Right lobe of liver (tissue), 6 donors: Measurements from ENCODE around the gene EPS8L1. TPM values are rescaled to one million over a fixed set of nuclear protein-coding genes. Genes with fewer than 3 reads are reported as not detected.

Source experiments
- ATAC-seq, 4 donors: fragments of 200-7000 bp; cut with Tn5 transposase; one replicate each; pipeline ENCODE4 v1.9.1; 2020; ENCODE audit warnings: mild to moderate bottlenecking in 4 of 4, moderate library complexity in 4 of 4
- DNase-seq, 3 donors: peaks; one replicate each; pipeline ENCODE4 v3.0.0-alpha.2; 2020
- H3K27ac ChIP-seq, 3 donors: fragments of 200-600 bp; one replicate each; pipeline ENCODE4 v1.8.0; 2022
- H3K27me3 ChIP-seq, 2 donors: fragments of 200-600 bp; one replicate each; pipeline ENCODE4 v1.8.0; 2022
- H3K36me3 ChIP-seq, 4 donors: fragments of 200-600 bp; sonication (generic) in 1 of 4; one replicate each; pipeline versions ENCODE4 v1.5.1 to v1.8.0; 2017 to 2022; ENCODE audit warnings: control low read depth in 1 of 4
- H3K4me1 ChIP-seq, 4 donors: fragments of 200-600 bp; sonication (generic) in 1 of 4; one replicate each; pipeline versions ENCODE4 v1.5.1 to v1.8.0; 2017 to 2022; ENCODE audit warnings: control low read depth in 1 of 4
- H3K4me3 ChIP-seq, 3 donors: fragments of 200-600 bp; one replicate each; pipeline ENCODE4 v1.8.0; 2022
- H3K9me3 ChIP-seq, 4 donors: fragments of 200-600 bp; sonication (generic) in 1 of 4; one replicate each; pipeline versions ENCODE4 v1.5.1 to v1.8.0; 2017 to 2022; ENCODE audit warnings: control low read depth in 1 of 4
- CTCF ChIP-seq, 4 donors: fragments of 200-600 bp in 3 of 4; fragments of 450-650 bp in 1 of 4; IDR thresholded peaks; one replicate each; pipeline versions ENCODE4 v1.5.1 to v1.8.0; 2016 to 2022; ENCODE audit warnings: antibody characterized with exemption in 4 of 4, mild to moderate bottlenecking in 2 of 4
- POLR2A ChIP-seq: fragments of 450-650 bp; IDR thresholded peaks from one replicate; pipeline ENCODE4 v1.6.1; 2017; ENCODE audit warnings: antibody characterized with exemption, mild to moderate bottlenecking
- WGBS: methylation state at CpG from one replicate; pipeline ENCODE4 v1.1.6; 2018; ENCODE audit warnings: low coverage, low lambda C conversion rate; ENCODE audit not compliant: insufficient coverage; ENCODE audit errors: missing lambda C conversion rate; 5-methylcytosine and 5-hydroxymethylcytosine counted together
- intact Hi-C, 2 donors: fragments of 100-400 bp; cut with DNase I; formaldehyde crosslinking; loops; one replicate each; pipeline versions ENCODE4 v1.11.2 to v1.14.1; 2022
- total RNA-seq, 6 experiments: library from RNA; depleted of rRNA in 2 of 6; stranded (reverse); fragments of >200 nt in 2 of 6; fragmentation: NEBNext Ultra II Directional in 3 of 6; extraction: Animal tissue kit (Norgen Biotek cat#: 25700) in 3 of 6; gene quantifications; one replicate each; pipeline versions ENCODE4 v1.1.0 to v1.2.4, GENCODE V29; 2016 to 2023
- donor health status: DM: no; HTN: yes; CAD: no.
- donor health status: DM: no; HTN: no; CAD: no.
- donor health status: DM: no; HTN: no; CAD: no.
- donor health status: DM: no; HTN: yes; CAD: no.
- donor health status: DM: no; HTN: yes; CAD: no.

Gene EPS8L1
- total RNA-seq, 6 experiments from 2014 or later, result 0.49 to 2.4 (median 1.2) TPM

DNA sequence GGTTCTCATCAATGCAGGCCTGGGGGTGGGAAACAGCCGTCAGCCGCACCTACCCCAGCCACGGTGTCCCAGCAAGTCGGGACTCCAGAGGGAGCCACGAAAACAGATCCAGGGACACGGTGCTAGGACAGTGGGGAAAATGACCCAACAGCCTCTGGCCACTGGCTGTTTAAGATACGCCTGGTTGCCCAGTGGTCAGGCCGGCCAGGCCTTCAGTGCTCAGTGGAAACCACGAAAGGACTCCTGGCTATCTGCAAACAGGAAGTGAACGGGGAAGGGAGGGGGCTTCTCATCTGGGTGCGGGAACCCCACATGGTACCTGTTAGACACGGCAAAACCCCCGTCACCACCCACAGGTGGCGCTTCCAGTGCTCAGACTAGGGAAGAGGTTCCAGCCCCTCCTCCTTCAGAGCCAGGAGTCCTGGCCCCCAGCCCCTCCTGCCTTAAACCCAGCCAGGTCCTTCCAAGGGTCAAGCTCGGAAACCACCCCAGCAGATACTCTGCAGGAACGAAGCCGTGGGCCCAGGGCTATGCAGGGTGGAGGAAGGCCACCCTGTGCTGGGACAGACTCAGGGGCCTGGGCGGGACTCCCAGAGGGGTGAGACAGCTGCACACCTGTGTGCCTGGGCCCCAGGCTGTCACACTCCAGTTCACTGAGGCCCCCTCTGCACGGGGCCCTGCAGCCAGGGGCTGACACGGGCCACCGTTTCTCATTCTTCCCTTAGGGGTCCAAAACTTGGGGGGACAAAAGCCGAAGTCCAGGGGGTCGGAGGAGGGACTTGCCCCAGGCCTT, 37.3 kb downstream of the EPS8L1 start:
- no peaks in the 10 kb centered on the region for H3K27me3 ChIP-seq
- intact Hi-C loops, result no loop called here
- H3K36me3 ChIP-seq, result peaks cover 0 to 2% (median 0%) of the 10 kb centered on the region in 4 donors
- peaks cover 0 to 15% (median 7%) of the 10 kb centered on the region in 4 donors for H3K4me1 ChIP-seq
- no peak overlapping the region for H3K4me3 ChIP-seq
- WGBS, result 90% methylated on average over 8 of the region's 23 CpGs
- H3K9me3 ChIP-seq, result no peaks in the 10 kb centered on the region
- no peak for ATAC-seq
- no peak for TF ChIP-seq CTCF (IDR thresholded peaks at IDR 0.05)
- TF ChIP-seq POLR2A, result no peak
- DNase-seq, result peak in 1 of 3 donors; percentile 52
- H3K27ac ChIP-seq, result peak overlapping the region in 1 of 3 donors; percentile 31

DNA sequence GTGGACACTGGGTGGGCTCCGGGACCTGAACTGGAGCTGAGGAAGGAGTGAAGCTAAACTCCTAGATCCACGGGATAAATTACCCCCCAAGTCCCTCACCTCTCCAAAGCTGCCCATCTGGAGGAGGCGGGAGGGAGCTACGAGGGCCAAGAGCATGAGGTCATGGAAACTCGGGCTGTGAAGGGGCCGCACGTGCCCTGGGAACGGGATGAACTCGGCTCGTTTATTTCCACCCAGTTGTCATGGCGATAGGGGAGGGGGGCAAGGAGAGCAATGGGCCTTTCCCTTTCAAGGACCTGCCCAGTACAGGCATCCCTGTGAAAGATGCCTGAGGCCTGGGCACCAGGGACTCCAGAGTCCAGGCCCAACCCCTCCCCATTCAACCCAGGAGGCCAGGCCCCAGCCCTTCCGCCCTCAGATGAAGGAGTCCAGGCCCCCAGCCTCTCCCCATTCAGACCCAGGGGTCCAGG, 37.9 kb downstream of the EPS8L1 start:
- peak overlapping the region in 1 of 3 donors; percentile 31 for H3K27ac ChIP-seq
- intact Hi-C loops, result no loop called here
- peaks cover 0 to 2% (median 0%) of the 10 kb centered on the region in 4 donors for H3K36me3 ChIP-seq
- no peak overlapping the region for H3K4me3 ChIP-seq
- DNase-seq (peak in 1 of 3 donors; percentile 55), ATAC-seq (no peak)
- TF ChIP-seq POLR2A, result no peak
- TF ChIP-seq CTCF (IDR thresholded peaks at IDR 0.05), result no peak
- peaks cover 0 to 18% (median 7%) of the 10 kb centered on the region in 4 donors for H3K4me1 ChIP-seq
- H3K27me3 ChIP-seq, result no peaks in the 10 kb centered on the region
- WGBS, result 46% methylated on average over 4 of the region's 12 CpGs
- no peaks in the 10 kb centered on the region for H3K9me3 ChIP-seq

DNA sequence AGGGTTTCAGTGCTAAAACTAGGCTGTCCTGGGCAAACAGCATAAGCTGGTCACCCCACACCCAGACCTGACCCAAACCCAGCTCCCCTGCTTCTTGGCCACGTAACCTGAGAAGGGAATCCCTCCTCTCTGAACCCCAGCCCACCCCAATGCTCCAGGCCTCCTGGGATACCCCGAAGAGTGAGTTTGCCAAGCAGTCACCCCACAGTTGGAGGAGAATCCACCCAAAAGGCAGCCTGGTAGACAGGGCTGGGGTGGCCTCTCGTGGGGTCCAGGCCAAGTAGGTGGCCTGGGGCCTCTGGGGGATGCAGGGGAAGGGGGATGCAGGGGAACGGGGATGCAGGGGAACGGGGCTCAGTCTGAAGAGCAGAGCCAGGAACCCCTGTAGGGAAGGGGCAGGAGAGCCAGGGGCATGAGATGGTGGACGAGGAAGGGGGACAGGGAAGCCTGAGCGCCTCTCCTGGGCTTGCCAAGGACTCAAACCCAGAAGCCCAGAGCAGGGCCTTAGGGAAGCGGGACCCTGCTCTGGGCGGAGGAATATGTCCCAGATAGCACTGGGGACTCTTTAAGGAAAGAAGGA, 39.0 kb downstream of the EPS8L1 start:
- no peak for TF ChIP-seq POLR2A
- TF ChIP-seq CTCF (IDR thresholded peaks at IDR 0.05), result no peak
- Histone ChIP-seq H3K4me1 (peaks cover 0 to 18% (median 7%) of the 10 kb centered on the region in 4 donors), H3K36me3 (peaks cover 0 to 2% (median 0%) of the 10 kb centered on the region in 4 donors), H3K9me3 (no peaks in the 10 kb centered on the region), H3K4me3 (no peak overlapping the region), H3K27ac (no peak overlapping the region), H3K27me3 (no peaks in the 10 kb centered on the region)
- ATAC-seq (no peak), DNase-seq (peak in 1 of 3 donors; percentile 21)
- WGBS, result 100% methylated on average over 2 of the region's 9 CpGs
- intact Hi-C loops, result no loop called here

GRCh38 chr19:55115446-55116065, 39.9 kb downstream of the EPS8L1 start:
- TF ChIP-seq POLR2A, result no peak
- TF ChIP-seq CTCF (IDR thresholded peaks at IDR 0.05), result no peak
- WGBS, result 56% methylated on average over 12 of the region's 13 CpGs
- intact Hi-C loops, result no loop called here
- Histone ChIP-seq H3K27ac (no peak overlapping the region), H3K4me1 (peaks cover 0 to 18% (median 7%) of the 10 kb centered on the region in 4 donors), H3K27me3 (no peaks in the 10 kb centered on the region), H3K9me3 (no peaks in the 10 kb centered on the region), H3K36me3 (peaks cover 0 to 2% (median 0%) of the 10 kb centered on the region in 4 donors), H3K4me3 (peak overlapping the region in 2 of 3 donors; percentile 81 to 83)
- DNase-seq (peak in 1 of 3 donors; percentile 13), ATAC-seq (no peak)
